PC-9 (cell line): ENCODE results near the gene MET. TPM values are rescaled to one million over a fixed set of nuclear protein-coding genes. Genes with fewer than 3 reads are reported as not detected.

Source experiments
- BruUV-seq: library from RNA; stranded (reverse); fragments of 400-500 nt; replicated peaks from 2 replicates; lab custom pipeline; 2021; lab: Mats Ljungman, UMichigan
- CTCF ChIA-PET: fragments of 300-600 bp; sonication (Branson Sonifier 250); formaldehyde crosslinking; loops from one replicate; lab custom pipeline; 2022; ENCODE audit warnings: antibody characterized with exemption; lab: Charles Lee
- POLR2A ChIA-PET: fragments of 300-600 bp; sonication (Branson Sonifier 250); formaldehyde crosslinking; loops from one replicate; lab custom pipeline; 2022; ENCODE audit warnings: antibody characterized with exemption; ENCODE audit not compliant: unreplicated experiment; lab: Charles Lee
- DNase-seq, 2 experiments: peaks; one replicate each; pipeline versions ENCODE4 v3.0.0 to v3.0.0-alpha.2; 2015 to 2022; ENCODE audit warnings: mixed read lengths in 1 of 2
- H2AFZ ChIP-seq: fragments of 200-600 bp; sonication (generic); 2 replicates; pipeline ENCODE4 v1.8.1; 2017; ENCODE audit warnings: antibody characterized with exemption
- H3F3A ChIP-seq: fragments of 200-600 bp; sonication (generic); 2 replicates; pipeline ENCODE4 v1.8.1; 2017; ENCODE audit warnings: antibody characterized with exemption, mild to moderate bottlenecking, low read depth; ENCODE audit not compliant: insufficient read depth
- H3K27ac ChIP-seq: fragments of 200-600 bp; sonication (generic); 2 replicates; pipeline ENCODE4 v1.6.1; 2016; ENCODE audit warnings: mixed run types
- H3K27me3 ChIP-seq: fragments of 200-600 bp; sonication (generic); 2 replicates; pipeline ENCODE4 v1.6.1; 2016; ENCODE audit warnings: low read depth, mixed run types; ENCODE audit not compliant: insufficient read depth
- H3K36me3 ChIP-seq: fragments of 200-600 bp; sonication (generic); 2 replicates; pipeline ENCODE4 v1.6.1; 2016; ENCODE audit warnings: low read depth, mixed run types
- H3K4me1 ChIP-seq: fragments of 200-600 bp; sonication (generic); replicated peaks from 2 replicates; pipeline ENCODE4 v1.6.1; 2016; ENCODE audit warnings: mixed run types; ENCODE audit not compliant: insufficient read depth
- H3K4me2 ChIP-seq: fragments of 200-600 bp; sonication (generic); 2 replicates; pipeline ENCODE4 v1.6.1; 2017; ENCODE audit warnings: mixed run types
- H3K4me3 ChIP-seq: fragments of 200-600 bp; sonication (generic); 2 replicates; pipeline ENCODE4 v1.6.1; 2016; ENCODE audit warnings: mixed run types
- H3K79me2 ChIP-seq: fragments of 200-600 bp; sonication (generic); 2 replicates; pipeline ENCODE4 v1.6.1; 2017; ENCODE audit warnings: low read depth, mixed run types
- H3K9me2 ChIP-seq: fragments of 200-600 bp; sonication (generic); 2 replicates; pipeline ENCODE4 v1.8.1; 2017; ENCODE audit warnings: mild to moderate bottlenecking; ENCODE audit not compliant: insufficient read depth
- H3K9me3 ChIP-seq: fragments of 200-600 bp; sonication (generic); 2 replicates; pipeline ENCODE4 v1.8.1; 2016; ENCODE audit warnings: low read depth; ENCODE audit not compliant: insufficient read depth
- H4K20me1 ChIP-seq: fragments of 200-600 bp; sonication (generic); 2 replicates; pipeline ENCODE4 v1.8.1; 2017; ENCODE audit not compliant: insufficient read depth
- EZH2 ChIP-seq: fragments of 200-600 bp; sonication (generic); IDR thresholded peaks from 2 replicates; pipeline ENCODE4 v1.8.0; 2017; ENCODE audit warnings: antibody characterized with exemption, low read depth
- intact Hi-C: fragments of 100-400 bp; cut with micrococcal nuclease; formaldehyde crosslinking; loops from one replicate; pipeline ENCODE4 v1.10.0; 2022; ENCODE audit not compliant: unreplicated experiment
- total RNA-seq: library from RNA; stranded (reverse); gene quantifications from 2 replicates; pipeline ENCODE4 v1.2.3, GENCODE V29; 2021
- TF ChIP-seq, protein P1 (sequence below): fragments of 200-600 bp; sonication (generic); conservative IDR thresholded peaks from 2 replicates; pipeline ENCODE4 v1.6.1; 2017; ENCODE audit warnings: mixed run types, antibody characterized with exemption, mild to moderate bottlenecking, moderate library complexity

Gene MET
- total RNA-seq, 1 experiment from 2014 or later: 287 TPM

DNA sequence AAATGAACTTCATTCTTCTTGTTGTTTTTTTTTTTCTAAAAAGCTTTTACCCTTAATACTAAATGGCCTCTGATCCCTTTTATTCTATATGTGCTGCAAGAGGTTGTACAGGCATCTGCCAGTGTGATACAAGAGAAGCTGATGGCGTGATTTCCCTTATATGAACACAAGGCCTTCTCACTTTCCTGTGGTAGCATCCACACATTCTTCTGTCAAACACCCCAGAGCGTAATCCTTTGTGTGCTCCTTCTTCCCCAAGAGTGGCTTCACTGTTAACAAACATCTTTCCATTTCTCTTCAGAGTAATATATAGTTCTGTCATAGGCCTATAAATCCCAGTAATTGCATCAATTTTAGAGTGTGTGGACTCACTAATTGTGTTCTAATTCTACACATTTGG lies 104.0 kb downstream of the MET start:
- no peaks in the 10 kb centered on the region for H3K27me3 ChIP-seq
- peaks cover 88% of the 10 kb centered on the region for H3K4me1 ChIP-seq
- DNase-seq: no peak
- intact Hi-C loops: no loop called here
- peaks cover 71% of the 10 kb centered on the region for H3F3A ChIP-seq
- ChIA-PET POLR2A (interaction anchor here (0.7 kb wide), 2 partner anchors 12 to 350 kb away, joined by 5 to 6 read pairs; no protein-coding TSS in a partner anchor), CTCF (no interaction called here)
- no peaks in the 10 kb centered on the region for H3K79me2 ChIP-seq
- H3K27ac ChIP-seq: peak overlapping the region; percentile 97
- H3K4me3 ChIP-seq: no peak overlapping the region
- H3K9me3 ChIP-seq: peaks cover 6% of the 10 kb centered on the region; the same call in 1 of the 2 replicates
- H3K36me3 ChIP-seq: peaks cover 45% of the 10 kb centered on the region
- no peaks in the 10 kb centered on the region for H3K9me2 ChIP-seq
- H3K4me2 ChIP-seq: peak overlapping the region; percentile 65
- no peak overlapping the region for H2AFZ ChIP-seq
- no peak for TF ChIP-seq EZH2
- TF ChIP-seq, protein P1, sequence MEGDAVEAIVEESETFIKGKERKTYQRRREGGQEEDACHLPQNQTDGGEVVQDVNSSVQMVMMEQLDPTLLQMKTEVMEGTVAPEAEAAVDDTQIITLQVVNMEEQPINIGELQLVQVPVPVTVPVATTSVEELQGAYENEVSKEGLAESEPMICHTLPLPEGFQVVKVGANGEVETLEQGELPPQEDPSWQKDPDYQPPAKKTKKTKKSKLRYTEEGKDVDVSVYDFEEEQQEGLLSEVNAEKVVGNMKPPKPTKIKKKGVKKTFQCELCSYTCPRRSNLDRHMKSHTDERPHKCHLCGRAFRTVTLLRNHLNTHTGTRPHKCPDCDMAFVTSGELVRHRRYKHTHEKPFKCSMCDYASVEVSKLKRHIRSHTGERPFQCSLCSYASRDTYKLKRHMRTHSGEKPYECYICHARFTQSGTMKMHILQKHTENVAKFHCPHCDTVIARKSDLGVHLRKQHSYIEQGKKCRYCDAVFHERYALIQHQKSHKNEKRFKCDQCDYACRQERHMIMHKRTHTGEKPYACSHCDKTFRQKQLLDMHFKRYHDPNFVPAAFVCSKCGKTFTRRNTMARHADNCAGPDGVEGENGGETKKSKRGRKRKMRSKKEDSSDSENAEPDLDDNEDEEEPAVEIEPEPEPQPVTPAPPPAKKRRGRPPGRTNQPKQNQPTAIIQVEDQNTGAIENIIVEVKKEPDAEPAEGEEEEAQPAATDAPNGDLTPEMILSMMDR: no peak
- no peaks in the 10 kb centered on the region for H4K20me1 ChIP-seq
- TSS peak; percentile 43 for BruUV-seq

DNA sequence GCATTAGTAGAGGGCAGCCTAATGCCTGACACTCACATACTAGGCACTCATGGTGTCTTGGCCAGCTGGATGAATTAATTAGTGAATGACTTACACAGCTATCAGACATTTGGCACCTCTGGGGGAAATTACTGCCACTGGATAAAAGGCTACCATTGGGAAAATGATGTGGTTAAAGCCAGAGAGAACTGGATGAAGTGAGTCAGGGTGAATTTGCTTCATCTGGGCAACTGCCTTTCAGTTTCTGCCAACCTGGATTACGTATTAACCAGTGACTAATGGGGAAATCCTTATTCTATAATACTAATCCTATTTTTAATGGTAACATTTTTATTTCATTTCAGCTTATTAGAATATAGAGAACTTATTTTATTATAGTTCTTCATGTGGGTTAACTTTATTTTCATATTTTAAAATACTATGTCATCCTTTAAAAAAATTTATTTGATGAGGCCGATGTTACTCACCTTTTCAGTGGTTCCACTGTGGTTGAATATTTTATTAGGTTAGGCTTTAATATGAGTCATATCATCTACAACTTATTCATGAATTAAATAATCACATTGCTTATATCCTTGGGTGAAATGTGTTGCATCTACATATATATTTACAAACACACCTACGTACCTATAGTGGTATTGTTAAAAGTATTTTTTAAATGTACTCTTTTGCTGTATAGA lies 104.8 kb downstream of the MET start:
- Histone ChIP-seq H3K4me1 (peaks cover 88% of the 10 kb centered on the region), H3K9me3 (no peaks in the 10 kb centered on the region), H2AFZ (no peak overlapping the region), H3K36me3 (peaks cover 38% of the 10 kb centered on the region), H4K20me1 (no peaks in the 10 kb centered on the region), H3F3A (peaks cover 70% of the 10 kb centered on the region), H3K4me3 (0 out of 2 replicates have a peak overlapping the region, but pooled peaks have one; percentile 26), H3K27ac (peak overlapping the region; percentile 97), H3K79me2 (no peaks in the 10 kb centered on the region), H3K9me2 (no peaks in the 10 kb centered on the region), H3K27me3 (no peaks in the 10 kb centered on the region), H3K4me2 (peak overlapping the region; percentile 65)
- intact Hi-C loops: no loop called here
- DNase-seq: peak; percentile 26 to 88
- ChIA-PET POLR2A (interaction anchor here (0.6 to 0.7 kb wide), 3 partner anchors 21 to 349 kb away, joined by 3 to 6 read pairs (median 4); no protein-coding TSS in a partner anchor), CTCF (no interaction called here)
- no TSS peak for BruUV-seq
- no peak for TF ChIP-seq EZH2
- TF ChIP-seq, protein P1: no peak

DNA sequence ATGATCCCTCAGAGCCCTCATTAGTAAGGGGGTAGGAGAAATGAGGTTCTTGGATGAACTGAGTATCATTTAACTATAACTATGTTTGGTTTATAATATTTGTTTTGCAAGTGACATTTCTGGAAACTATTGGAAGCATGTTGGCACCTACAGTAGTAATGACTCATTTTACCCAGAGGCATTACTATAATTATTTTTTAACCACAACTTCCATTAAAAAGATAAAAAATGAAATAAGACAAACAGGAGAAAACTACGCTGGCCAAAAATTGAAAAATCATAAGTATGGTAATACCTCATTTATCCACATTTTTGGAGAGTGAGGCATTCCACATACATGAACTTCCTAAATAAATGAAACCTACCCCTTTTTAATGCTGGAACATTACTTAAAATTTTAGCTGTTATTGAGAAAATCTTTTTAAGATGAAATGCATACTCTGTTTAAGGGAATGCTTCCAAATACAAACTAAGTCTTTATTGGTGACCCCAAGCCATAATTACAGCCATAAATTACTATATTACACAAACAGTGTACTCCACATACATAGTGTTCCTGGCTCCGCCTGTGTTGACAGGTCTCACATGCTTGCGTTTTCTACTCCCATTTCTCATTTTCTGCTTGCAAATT lies 105.8 kb downstream of the MET start:
- peak in 1 of 2 experiments; percentile 86 for DNase-seq
- H4K20me1 ChIP-seq: no peaks in the 10 kb centered on the region
- no peaks in the 10 kb centered on the region for H3K79me2 ChIP-seq
- intact Hi-C loops: no loop called here
- H3K36me3 ChIP-seq: peaks cover 33% of the 10 kb centered on the region
- H3F3A ChIP-seq: peaks cover 72% of the 10 kb centered on the region
- no peaks in the 10 kb centered on the region for H3K9me2 ChIP-seq
- H2AFZ ChIP-seq: no peak overlapping the region
- peak overlapping the region; percentile 65 for H3K4me2 ChIP-seq
- H3K9me3 ChIP-seq: 0 out of 2 replicates have a peak, but pooled peaks cover 3% of the 10 kb centered on the region
- H3K27me3 ChIP-seq: no peaks in the 10 kb centered on the region
- no TSS peak for BruUV-seq
- H3K4me1 ChIP-seq: peaks cover 88% of the 10 kb centered on the region
- ChIA-PET POLR2A (interaction anchor here (0.6 kb wide), 1 partner anchor 71 kb away, joined by 4 read pairs; no protein-coding TSS in a partner anchor), CTCF (no interaction called here)
- TF ChIP-seq, protein P1: no peak
- no peak for TF ChIP-seq EZH2
- H3K4me3 ChIP-seq: peak overlapping the region; percentile 26; the same call in 1 of the 2 replicates
- H3K27ac ChIP-seq: peak overlapping the region; percentile 97
